HepG2 (cell line): Measurements from ENCODE around the gene ZCCHC3. TPM values are rescaled to one million over a fixed set of nuclear protein-coding genes. Genes with fewer than 3 reads are reported as not detected.

Experiments used
- ARNT2 ChIP-seq: sonication (generic); formaldehyde crosslinking; IDR thresholded peaks from 2 replicates; pipeline ENCODE4 v1.8.0; 2022; ENCODE audit warnings: mild to moderate bottlenecking, low read depth, missing genetic modification reagents, moderate library complexity
- HNRNPH1 ChIP-seq: fragments of 200-400 bp; formaldehyde crosslinking; optimal IDR thresholded peaks from 2 replicates; pipeline ENCODE3; 2017; ENCODE audit warnings: mild to moderate bottlenecking, low read depth, low read length
- KLF16 ChIP-seq, 2 experiments: sonication (generic) in 1 of 2; formaldehyde crosslinking in 1 of 2; IDR thresholded peaks; 2 replicates each; pipeline versions ENCODE4 v1.6.1 to v1.8.0; 2016 to 2023; ENCODE audit warnings: missing genetic modification reagents in 2 of 2, missing compliant biosample characterization in 1 of 2
- POLR2A ChIP-seq, 2 experiments: IDR thresholded peaks; 2 replicates each; pipeline ENCODE4 v1.6.1; 2011; ENCODE audit warnings: low read depth in 2 of 2, low read length in 2 of 2, mild to moderate bottlenecking in 1 of 2, moderate library complexity in 1 of 2; ENCODE audit not compliant: insufficient read depth in 1 of 2
- RXRA ChIP-seq: sonication (generic); formaldehyde crosslinking; IDR thresholded peaks from 2 replicates; pipeline ENCODE4 v1.5.1; 2020; ENCODE audit warnings: missing genetic modification reagents
- SKI ChIP-seq: fragments of 450-650 bp; IDR thresholded peaks from one replicate; pipeline ENCODE4 v1.6.1; 2018; ENCODE audit warnings: mild to moderate bottlenecking; ENCODE audit not compliant: partially characterized antibody
- TAF15 ChIP-seq: fragments of 200-400 bp; formaldehyde crosslinking; IDR thresholded peaks from one replicate; pipeline ENCODE4 v1.6.1; 2018; ENCODE audit warnings: mild to moderate bottlenecking, low read depth, low read length; ENCODE audit not compliant: poor library complexity, severe bottlenecking
- ZBTB1 ChIP-seq: sonication (generic); formaldehyde crosslinking; IDR thresholded peaks from 2 replicates; pipeline ENCODE4 v1.4.0; 2020; ENCODE audit warnings: missing genetic modification reagents, borderline replicate concordance
- ZBTB21 ChIP-seq: sonication (generic); formaldehyde crosslinking; IDR thresholded peaks from 2 replicates; pipeline ENCODE4 v1.4.0; 2020; ENCODE audit warnings: missing genetic modification reagents
- ZMYM2 ChIP-seq: sonication (generic); formaldehyde crosslinking; IDR thresholded peaks from 2 replicates; pipeline ENCODE4 v1.8.0; 2022; ENCODE audit warnings: mild to moderate bottlenecking, missing genetic modification reagents
- polyA plus RNA-seq, 8 experiments: library from polyadenylated mRNA; depleted of rRNA in 3 of 8; stranded (reverse) in 7 of 8; unstranded in 1 of 8; fragments of >200 nt; fragmentation: Illumina TruSeq in 4 of 8; extraction: Trizol in 4 of 8; gene quantifications; 2 replicates each; pipeline versions ENCODE4 v1.2.1 to v1.2.3, GENCODE V29; 2011 to 2016; ENCODE audit warnings: low read depth in 4 of 8, missing spikeins in 1 of 8, mixed read lengths in 1 of 8; ENCODE audit not compliant: insufficient read depth in 1 of 8
- total RNA-seq, 5 experiments: library from RNA; depleted of rRNA; stranded (reverse); fragments of >200 nt; fragmentation: Illumina TruSeq; extraction: Trizol; gene quantifications; 2 replicates each; pipeline ENCODE4 v1.2.3, GENCODE V29; 2016; ENCODE audit warnings: low read depth in 1 of 5
- TF ChIP-seq, protein P1 (sequence below): sonication (generic); formaldehyde crosslinking; IDR thresholded peaks from 2 replicates; pipeline ENCODE4 v1.4.0; 2020; ENCODE audit warnings: missing genetic modification reagents
- TF ChIP-seq, protein P2 (sequence below): sonication (generic); formaldehyde crosslinking; IDR thresholded peaks from 2 replicates; pipeline ENCODE4 v1.4.0; 2020; ENCODE audit warnings: missing genetic modification reagents
- TF ChIP-seq, protein P3 (sequence below): IDR thresholded peaks from 2 replicates; pipeline ENCODE4 v1.6.1; 2016; ENCODE audit warnings: low read depth
- TF ChIP-seq, protein P4 (sequence below): sonication (generic); formaldehyde crosslinking; IDR thresholded peaks from 2 replicates; pipeline ENCODE4 v1.8.0; 2023; ENCODE audit warnings: mild to moderate bottlenecking, missing genetic modification reagents
- TF ChIP-seq, protein P5 (sequence below): sonication (generic); formaldehyde crosslinking; IDR thresholded peaks from 2 replicates; pipeline ENCODE4 v1.4.0; 2020; ENCODE audit warnings: missing genetic modification reagents
- TF ChIP-seq, protein P6 (sequence below): sonication (generic); formaldehyde crosslinking; IDR thresholded peaks from 2 replicates; pipeline ENCODE4 v1.8.0; 2022; ENCODE audit warnings: mild to moderate bottlenecking, missing genetic modification reagents; ENCODE audit not compliant: insufficient replicate concordance

Gene ZCCHC3
- total and polyA plus RNA-seq, 2 of the 13 experiments (the other 11 are each of a cell fraction or from before 2014, with no cell fraction given), result 46.6 to 63.0 TPM

DNA sequence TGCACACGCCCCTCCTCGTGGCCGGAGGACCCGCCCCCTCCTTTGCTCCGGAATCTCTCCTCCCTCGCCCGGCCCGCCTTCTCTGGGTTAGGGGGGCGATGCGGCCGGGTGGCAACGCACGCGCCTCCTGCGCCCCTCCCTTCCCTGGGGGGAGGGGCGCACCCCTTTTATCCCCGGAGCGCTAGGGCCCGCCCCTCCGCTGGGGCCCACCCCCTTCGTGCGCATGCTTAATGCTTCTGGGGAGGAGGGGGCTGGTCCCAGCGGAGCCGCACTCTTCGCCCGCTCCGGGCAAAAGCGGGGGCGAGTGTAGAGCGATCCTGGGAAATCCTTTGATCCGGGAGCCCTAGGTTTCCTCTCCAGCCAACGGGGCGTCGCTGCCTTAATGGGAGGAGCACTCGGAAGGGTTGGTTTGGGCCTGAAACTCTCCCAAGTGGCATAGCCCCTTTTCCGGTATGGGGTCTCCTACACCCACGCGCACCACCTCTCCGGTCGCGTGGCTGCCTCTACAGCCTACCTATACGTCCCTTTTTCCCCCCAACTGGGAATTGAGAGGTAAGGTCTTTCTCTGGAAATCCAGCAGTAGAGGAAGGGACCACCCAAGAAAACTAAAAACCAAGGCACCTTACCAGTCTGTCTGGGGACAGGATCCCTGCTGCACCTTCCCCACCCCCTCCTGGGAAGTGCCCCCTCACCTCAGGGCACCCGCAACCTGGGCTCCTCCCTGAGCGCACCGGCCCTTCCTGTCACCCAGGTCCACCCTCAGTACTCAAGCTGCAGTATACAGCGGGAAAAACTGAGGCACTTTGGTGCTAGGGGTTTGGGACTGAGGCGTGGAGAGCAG is 30.0 kb downstream of the ZCCHC3 start (continued):
- TF ChIP-seq, protein P1, sequence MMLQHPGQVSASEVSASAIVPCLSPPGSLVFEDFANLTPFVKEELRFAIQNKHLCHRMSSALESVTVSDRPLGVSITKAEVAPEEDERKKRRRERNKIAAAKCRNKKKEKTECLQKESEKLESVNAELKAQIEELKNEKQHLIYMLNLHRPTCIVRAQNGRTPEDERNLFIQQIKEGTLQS (CRISPR knock-in tag), result peak; percentile 33; the same call in 1 of the 2 replicates
- TF ChIP-seq, protein P2, sequence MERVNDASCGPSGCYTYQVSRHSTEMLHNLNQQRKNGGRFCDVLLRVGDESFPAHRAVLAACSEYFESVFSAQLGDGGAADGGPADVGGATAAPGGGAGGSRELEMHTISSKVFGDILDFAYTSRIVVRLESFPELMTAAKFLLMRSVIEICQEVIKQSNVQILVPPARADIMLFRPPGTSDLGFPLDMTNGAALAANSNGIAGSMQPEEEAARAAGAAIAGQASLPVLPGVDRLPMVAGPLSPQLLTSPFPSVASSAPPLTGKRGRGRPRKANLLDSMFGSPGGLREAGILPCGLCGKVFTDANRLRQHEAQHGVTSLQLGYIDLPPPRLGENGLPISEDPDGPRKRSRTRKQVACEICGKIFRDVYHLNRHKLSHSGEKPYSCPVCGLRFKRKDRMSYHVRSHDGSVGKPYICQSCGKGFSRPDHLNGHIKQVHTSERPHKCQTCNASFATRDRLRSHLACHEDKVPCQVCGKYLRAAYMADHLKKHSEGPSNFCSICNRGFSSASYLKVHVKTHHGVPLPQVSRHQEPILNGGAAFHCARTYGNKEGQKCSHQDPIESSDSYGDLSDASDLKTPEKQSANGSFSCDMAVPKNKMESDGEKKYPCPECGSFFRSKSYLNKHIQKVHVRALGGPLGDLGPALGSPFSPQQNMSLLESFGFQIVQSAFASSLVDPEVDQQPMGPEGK (CRISPR knock-in tag), result peak; percentile 76
- TF ChIP-seq HNRNPH1 (peak; percentile 51), ZMYM2 (CRISPR knock-in tag) (no peak), SKI (peak; percentile 34), KLF16 (CRISPR knock-in tag; IDR thresholded peaks at IDR 0.05) (peak; percentile 15 to 72; a peak in 1 of 4 replicates), RXRA (CRISPR knock-in tag) (peak; percentile 23; the same call in 1 of the 2 replicates), ARNT2 (CRISPR knock-in tag) (peak; percentile 47; the same call in 1 of the 2 replicates), POLR2A (IDR thresholded peaks at IDR 0.05; ENCODE audit: insufficient read depth in 1 of 2, low read depth in 2 of 2, low read length in 2 of 2) (peak in 1 of 2 experiments; percentile 41; a peak in 2 of 4 replicates), ZBTB21 (CRISPR knock-in tag) (no peak), ZBTB1 (CRISPR knock-in tag) (no peak), TAF15 (peak; percentile 98)
- TF ChIP-seq, protein P3, sequence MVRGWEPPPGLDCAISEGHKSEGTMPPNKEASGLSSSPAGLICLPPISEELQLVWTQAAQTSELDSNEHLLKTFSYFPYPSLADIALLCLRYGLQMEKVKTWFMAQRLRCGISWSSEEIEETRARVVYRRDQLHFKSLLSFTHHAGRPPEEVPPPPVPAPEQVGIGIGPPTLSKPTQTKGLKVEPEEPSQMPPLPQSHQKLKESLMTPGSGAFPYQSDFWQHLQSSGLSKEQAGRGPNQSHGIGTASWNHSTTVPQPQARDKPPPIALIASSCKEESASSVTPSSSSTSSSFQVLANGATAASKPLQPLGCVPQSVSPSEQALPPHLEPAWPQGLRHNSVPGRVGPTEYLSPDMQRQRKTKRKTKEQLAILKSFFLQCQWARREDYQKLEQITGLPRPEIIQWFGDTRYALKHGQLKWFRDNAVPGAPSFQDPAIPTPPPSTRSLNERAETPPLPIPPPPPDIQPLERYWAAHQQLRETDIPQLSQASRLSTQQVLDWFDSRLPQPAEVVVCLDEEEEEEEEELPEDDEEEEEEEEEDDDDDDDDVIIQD (CRISPR knock-in tag), result peak; percentile 83
- TF ChIP-seq, protein P4, sequence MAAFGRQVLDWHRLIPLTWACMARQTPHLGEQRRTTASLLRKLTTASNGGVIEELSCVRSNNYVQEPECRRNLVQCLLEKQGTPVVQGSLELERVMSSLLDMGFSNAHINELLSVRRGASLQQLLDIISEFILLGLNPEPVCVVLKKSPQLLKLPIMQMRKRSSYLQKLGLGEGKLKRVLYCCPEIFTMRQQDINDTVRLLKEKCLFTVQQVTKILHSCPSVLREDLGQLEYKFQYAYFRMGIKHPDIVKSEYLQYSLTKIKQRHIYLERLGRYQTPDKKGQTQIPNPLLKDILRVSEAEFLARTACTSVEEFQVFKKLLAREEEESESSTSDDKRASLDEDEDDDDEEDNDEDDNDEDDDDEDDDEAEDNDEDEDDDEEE, result no peak
- TF ChIP-seq, protein P5, sequence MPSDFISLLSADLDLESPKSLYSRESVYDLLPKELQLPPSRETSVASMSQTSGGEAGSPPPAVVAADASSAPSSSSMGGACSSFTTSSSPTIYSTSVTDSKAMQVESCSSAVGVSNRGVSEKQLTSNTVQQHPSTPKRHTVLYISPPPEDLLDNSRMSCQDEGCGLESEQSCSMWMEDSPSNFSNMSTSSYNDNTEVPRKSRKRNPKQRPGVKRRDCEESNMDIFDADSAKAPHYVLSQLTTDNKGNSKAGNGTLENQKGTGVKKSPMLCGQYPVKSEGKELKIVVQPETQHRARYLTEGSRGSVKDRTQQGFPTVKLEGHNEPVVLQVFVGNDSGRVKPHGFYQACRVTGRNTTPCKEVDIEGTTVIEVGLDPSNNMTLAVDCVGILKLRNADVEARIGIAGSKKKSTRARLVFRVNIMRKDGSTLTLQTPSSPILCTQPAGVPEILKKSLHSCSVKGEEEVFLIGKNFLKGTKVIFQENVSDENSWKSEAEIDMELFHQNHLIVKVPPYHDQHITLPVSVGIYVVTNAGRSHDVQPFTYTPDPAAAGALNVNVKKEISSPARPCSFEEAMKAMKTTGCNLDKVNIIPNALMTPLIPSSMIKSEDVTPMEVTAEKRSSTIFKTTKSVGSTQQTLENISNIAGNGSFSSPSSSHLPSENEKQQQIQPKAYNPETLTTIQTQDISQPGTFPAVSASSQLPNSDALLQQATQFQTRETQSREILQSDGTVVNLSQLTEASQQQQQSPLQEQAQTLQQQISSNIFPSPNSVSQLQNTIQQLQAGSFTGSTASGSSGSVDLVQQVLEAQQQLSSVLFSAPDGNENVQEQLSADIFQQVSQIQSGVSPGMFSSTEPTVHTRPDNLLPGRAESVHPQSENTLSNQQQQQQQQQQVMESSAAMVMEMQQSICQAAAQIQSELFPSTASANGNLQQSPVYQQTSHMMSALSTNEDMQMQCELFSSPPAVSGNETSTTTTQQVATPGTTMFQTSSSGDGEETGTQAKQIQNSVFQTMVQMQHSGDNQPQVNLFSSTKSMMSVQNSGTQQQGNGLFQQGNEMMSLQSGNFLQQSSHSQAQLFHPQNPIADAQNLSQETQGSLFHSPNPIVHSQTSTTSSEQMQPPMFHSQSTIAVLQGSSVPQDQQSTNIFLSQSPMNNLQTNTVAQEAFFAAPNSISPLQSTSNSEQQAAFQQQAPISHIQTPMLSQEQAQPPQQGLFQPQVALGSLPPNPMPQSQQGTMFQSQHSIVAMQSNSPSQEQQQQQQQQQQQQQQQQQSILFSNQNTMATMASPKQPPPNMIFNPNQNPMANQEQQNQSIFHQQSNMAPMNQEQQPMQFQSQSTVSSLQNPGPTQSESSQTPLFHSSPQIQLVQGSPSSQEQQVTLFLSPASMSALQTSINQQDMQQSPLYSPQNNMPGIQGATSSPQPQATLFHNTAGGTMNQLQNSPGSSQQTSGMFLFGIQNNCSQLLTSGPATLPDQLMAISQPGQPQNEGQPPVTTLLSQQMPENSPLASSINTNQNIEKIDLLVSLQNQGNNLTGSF (CRISPR knock-in tag), result 0 out of 2 replicates have a peak, but pooled peaks have one; percentile 21
- TF ChIP-seq, protein P6, sequence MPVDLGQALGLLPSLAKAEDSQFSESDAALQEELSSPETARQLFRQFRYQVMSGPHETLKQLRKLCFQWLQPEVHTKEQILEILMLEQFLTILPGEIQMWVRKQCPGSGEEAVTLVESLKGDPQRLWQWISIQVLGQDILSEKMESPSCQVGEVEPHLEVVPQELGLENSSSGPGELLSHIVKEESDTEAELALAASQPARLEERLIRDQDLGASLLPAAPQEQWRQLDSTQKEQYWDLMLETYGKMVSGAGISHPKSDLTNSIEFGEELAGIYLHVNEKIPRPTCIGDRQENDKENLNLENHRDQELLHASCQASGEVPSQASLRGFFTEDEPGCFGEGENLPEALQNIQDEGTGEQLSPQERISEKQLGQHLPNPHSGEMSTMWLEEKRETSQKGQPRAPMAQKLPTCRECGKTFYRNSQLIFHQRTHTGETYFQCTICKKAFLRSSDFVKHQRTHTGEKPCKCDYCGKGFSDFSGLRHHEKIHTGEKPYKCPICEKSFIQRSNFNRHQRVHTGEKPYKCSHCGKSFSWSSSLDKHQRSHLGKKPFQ (CRISPR knock-in tag), result peak; percentile 42
